GM19025 (cell line): ENCODE results near the gene TTC7B.

Experiments used
- ATAC-seq: cut with Tn5 transposase; IDR thresholded peaks from one replicate; pipeline ENCODE4 v1.9.1; 2021; ENCODE audit warnings: mild to moderate bottlenecking, low read depth, moderate library complexity; ENCODE audit not compliant: unreplicated experiment

TTC7B gene

GRCh38 chr14:90750191-90750590 lies 66.0 kb downstream of the TTC7B start:
- ATAC-seq = no peak

GRCh38 chr14:90747909-90748308 lies 68.3 kb downstream of the TTC7B start:
- no peak for ATAC-seq

GRCh38 chr14:90743826-90744225 lies 72.4 kb downstream of the TTC7B start:
- ATAC-seq = no peak

- no peak for ATAC-seq
Observed at GRCh38 chr14:90743425-90743824, 72.8 kb downstream of the TTC7B start.

GRCh38 chr14:90742729-90743128 lies 73.5 kb downstream of the TTC7B start:
- no peak for ATAC-seq

GRCh38 chr14:90742252-90742651 lies 74.0 kb downstream of the TTC7B start:
- no peak for ATAC-seq

- no peak for ATAC-seq
Observed at GRCh38 chr14:90741682-90741946, 74.6 kb downstream of the TTC7B start.

GRCh38 chr14:90740946-90741681 lies 75.1 kb downstream of the TTC7B start:
- no peak for ATAC-seq

- no peak for ATAC-seq
Observed at GRCh38 chr14:90740081-90740480, 76.1 kb downstream of the TTC7B start.

GRCh38 chr14:90739318-90740068 lies 76.7 kb downstream of the TTC7B start:
- no peak for ATAC-seq

GRCh38 chr14:90733139-90733808 lies 83.0 kb downstream of the TTC7B start:
- ATAC-seq = no peak

GRCh38 chr14:90732718-90733117 lies 83.5 kb downstream of the TTC7B start:
- ATAC-seq = no peak

GRCh38 chr14:90732139-90732538 lies 84.1 kb downstream of the TTC7B start:
- no peak for ATAC-seq

- ATAC-seq = no peak
Observed at GRCh38 chr14:90731487-90731886, 84.7 kb downstream of the TTC7B start.

GRCh38 chr14:90730206-90730766 lies 85.9 kb downstream of the TTC7B start:
- no peak for ATAC-seq

- ATAC-seq = no peak
Observed at GRCh38 chr14:90728951-90729350, 87.3 kb downstream of the TTC7B start.

- ATAC-seq = no peak
Observed at GRCh38 chr14:90727082-90727481, 89.1 kb downstream of the TTC7B start.

GRCh38 chr14:90726656-90727055 lies 89.6 kb downstream of the TTC7B start:
- no peak for ATAC-seq

- ATAC-seq = no peak
Observed at GRCh38 chr14:90724866-90725265, 91.4 kb downstream of the TTC7B start.

GRCh38 chr14:90722590-90722989 lies 93.6 kb downstream of the TTC7B start:
- ATAC-seq = no peak

- no peak for ATAC-seq
Observed at GRCh38 chr14:90721619-90722305, 94.5 kb downstream of the TTC7B start.
